ENCODE data around the gene FKBP15.
A peak's percentile ranks its signal among the peaks of the same experiment; 100 is the strongest.

FKBP15 gene

DNA sequence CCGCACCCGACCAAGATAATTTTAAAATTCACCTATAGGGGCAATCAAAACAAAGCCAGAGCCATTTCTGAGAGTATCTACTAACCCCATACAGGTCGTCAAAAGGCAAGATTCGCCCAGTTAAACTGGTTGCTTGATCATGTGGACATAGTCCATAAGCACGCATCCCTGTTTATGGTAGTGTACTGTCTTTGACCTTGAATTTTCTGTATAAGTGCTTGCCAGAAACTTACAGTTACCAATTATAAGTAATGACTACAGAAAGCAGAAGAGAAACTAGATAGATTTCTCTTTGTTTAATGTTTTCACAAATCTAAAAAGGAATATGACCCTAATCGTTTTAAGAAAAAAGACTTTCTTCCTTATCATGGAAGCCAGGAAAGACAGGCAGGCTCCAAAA lies 25.9 kb upstream of the FKBP15 start:
- no peak for TF ChIP-seq EZH2phosphoT487 (IDR thresholded peaks at IDR 0.05; ENCODE audit: low read depth)
- TF ChIP-seq, protein P1, sequence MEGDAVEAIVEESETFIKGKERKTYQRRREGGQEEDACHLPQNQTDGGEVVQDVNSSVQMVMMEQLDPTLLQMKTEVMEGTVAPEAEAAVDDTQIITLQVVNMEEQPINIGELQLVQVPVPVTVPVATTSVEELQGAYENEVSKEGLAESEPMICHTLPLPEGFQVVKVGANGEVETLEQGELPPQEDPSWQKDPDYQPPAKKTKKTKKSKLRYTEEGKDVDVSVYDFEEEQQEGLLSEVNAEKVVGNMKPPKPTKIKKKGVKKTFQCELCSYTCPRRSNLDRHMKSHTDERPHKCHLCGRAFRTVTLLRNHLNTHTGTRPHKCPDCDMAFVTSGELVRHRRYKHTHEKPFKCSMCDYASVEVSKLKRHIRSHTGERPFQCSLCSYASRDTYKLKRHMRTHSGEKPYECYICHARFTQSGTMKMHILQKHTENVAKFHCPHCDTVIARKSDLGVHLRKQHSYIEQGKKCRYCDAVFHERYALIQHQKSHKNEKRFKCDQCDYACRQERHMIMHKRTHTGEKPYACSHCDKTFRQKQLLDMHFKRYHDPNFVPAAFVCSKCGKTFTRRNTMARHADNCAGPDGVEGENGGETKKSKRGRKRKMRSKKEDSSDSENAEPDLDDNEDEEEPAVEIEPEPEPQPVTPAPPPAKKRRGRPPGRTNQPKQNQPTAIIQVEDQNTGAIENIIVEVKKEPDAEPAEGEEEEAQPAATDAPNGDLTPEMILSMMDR (IDR thresholded peaks at IDR 0.05; ENCODE audit: low read depth, low read length), result no peak
- peaks cover 9% of the 10 kb centered on the region for H3K4me1 ChIP-seq (ENCODE audit: low read length)
- no peaks in the 10 kb centered on the region; the same call in 1 of the 2 replicates for H4K20me1 ChIP-seq (ENCODE audit: insufficient read depth, low read length)
- no peak overlapping the region for H3K4me3 ChIP-seq (ENCODE audit: low read length)
- H3K36me3 ChIP-seq (replicated peaks; ENCODE audit: low read depth, low read length), result peaks cover 7% of the 10 kb centered on the region
- no peak overlapping the region for H3K9ac ChIP-seq (ENCODE audit: low read length)
- no peak overlapping the region for H2AFZ ChIP-seq (ENCODE audit: low read depth, low read length)
- H3K4me2 ChIP-seq (ENCODE audit: low read length), result peak overlapping the region; percentile 20
- H3K9me3 ChIP-seq (ENCODE audit: insufficient read depth, low read length), result no peaks in the 10 kb centered on the region
- H3K27me3 ChIP-seq (ENCODE audit: low read depth, low read length), result no peaks in the 10 kb centered on the region
- H3K79me2 ChIP-seq (ENCODE audit: low read length), result no peaks in the 10 kb centered on the region
- no peak overlapping the region for H3K27ac ChIP-seq (ENCODE audit: low read length)

DNA sequence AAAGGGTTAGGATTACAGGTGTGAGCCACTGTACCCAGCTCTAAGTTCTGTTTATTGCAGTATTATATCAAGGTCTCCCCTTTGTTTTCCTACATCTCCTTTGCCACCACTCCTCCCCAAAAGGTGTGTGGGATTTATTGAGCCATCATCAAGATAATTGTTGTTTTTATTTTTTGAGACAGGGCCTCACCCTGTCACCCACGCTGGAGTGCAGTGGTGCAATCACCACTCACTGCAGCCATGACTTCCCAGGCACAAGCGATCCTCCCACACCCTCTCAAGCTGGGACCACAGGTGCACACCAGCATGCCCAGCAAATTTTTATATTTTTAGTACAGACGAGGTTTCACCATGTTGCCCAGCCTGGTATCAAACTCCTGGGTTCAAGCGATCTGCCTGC lies 24.8 kb upstream of the FKBP15 start:
- Histone ChIP-seq H3K79me2 (ENCODE audit: low read length) (no peaks in the 10 kb centered on the region), H3K36me3 (replicated peaks; ENCODE audit: low read depth, low read length) (peaks cover 7% of the 10 kb centered on the region), H3K4me1 (ENCODE audit: low read length) (peaks cover 9% of the 10 kb centered on the region), H3K4me2 (ENCODE audit: low read length) (no peak overlapping the region), H3K27ac (ENCODE audit: low read length) (no peak overlapping the region), H3K9ac (ENCODE audit: low read length) (no peak overlapping the region), H3K9me3 (ENCODE audit: insufficient read depth, low read length) (no peaks in the 10 kb centered on the region), H3K27me3 (ENCODE audit: low read depth, low read length) (no peaks in the 10 kb centered on the region), H2AFZ (ENCODE audit: low read depth, low read length) (no peak overlapping the region), H3K4me3 (ENCODE audit: low read length) (no peak overlapping the region), H4K20me1 (ENCODE audit: insufficient read depth, low read length) (peaks cover 4% of the 10 kb centered on the region)
- no peak for TF ChIP-seq EZH2phosphoT487 (IDR thresholded peaks at IDR 0.05; ENCODE audit: low read depth)
- TF ChIP-seq, protein P1 (IDR thresholded peaks at IDR 0.05; ENCODE audit: low read depth, low read length), result no peak

DNA sequence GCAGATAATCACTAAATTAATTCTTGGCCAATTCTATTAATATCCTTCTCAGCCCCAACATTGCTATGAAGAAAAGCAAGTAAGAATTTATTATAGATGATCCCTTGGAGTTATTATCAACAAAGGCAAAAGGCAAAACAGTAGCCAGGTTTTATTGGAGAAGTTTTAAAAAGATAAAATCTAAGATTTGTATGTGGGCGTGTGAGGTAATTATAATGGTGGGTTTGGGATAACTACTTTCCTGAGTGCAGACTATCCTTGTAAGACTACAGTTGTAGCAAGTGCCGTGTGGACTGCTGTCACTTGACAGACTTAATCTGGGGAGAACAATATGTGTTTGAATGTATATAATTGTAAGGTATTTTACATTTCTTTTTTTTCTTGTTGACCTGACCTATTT lies 23.5 kb upstream of the FKBP15 start:
- H3K9ac ChIP-seq (ENCODE audit: low read length), result no peak overlapping the region
- H3K4me2 ChIP-seq (ENCODE audit: low read length), result no peak overlapping the region
- H3K27me3 ChIP-seq (ENCODE audit: low read depth, low read length), result no peaks in the 10 kb centered on the region
- peaks cover 9% of the 10 kb centered on the region for H3K4me1 ChIP-seq (ENCODE audit: low read length)
- peaks cover 4% of the 10 kb centered on the region for H4K20me1 ChIP-seq (ENCODE audit: insufficient read depth, low read length)
- no peak overlapping the region for H3K27ac ChIP-seq (ENCODE audit: low read length)
- no peaks in the 10 kb centered on the region for H3K79me2 ChIP-seq (ENCODE audit: low read length)
- TF ChIP-seq EZH2phosphoT487 (IDR thresholded peaks at IDR 0.05; ENCODE audit: low read depth), result no peak
- TF ChIP-seq, protein P1 (IDR thresholded peaks at IDR 0.05; ENCODE audit: low read depth, low read length), result no peak
- no peaks in the 10 kb centered on the region for H3K9me3 ChIP-seq (ENCODE audit: insufficient read depth, low read length)
- peaks cover 5% of the 10 kb centered on the region for H3K36me3 ChIP-seq (replicated peaks; ENCODE audit: low read depth, low read length)
- H2AFZ ChIP-seq (ENCODE audit: low read depth, low read length), result no peak overlapping the region
- no peak overlapping the region for H3K4me3 ChIP-seq (ENCODE audit: low read length)

DNA sequence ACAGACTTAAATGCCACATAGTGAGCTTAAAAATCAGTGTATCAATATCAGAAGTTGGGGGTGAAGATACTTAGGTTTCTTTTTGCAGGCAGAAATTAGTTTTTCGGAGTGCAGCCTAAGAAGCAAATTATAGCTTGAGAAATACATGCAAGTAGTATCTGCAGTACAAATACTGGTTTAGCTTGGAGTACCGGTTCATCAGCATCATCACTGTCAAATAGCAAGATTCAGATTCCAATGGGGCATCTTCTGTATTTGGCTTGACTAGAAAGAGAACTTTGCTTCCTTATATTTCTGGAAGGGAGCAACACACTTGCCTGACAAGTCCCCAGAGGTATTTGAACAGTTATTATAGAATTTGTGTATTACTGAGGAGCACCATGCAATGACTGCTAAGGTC lies 20.1 kb upstream of the FKBP15 start:
- no peak overlapping the region for H3K27ac ChIP-seq (ENCODE audit: low read length)
- no peak overlapping the region for H3K4me3 ChIP-seq (ENCODE audit: low read length)
- H3K9ac ChIP-seq (ENCODE audit: low read length), result no peak overlapping the region
- H3K4me1 ChIP-seq (ENCODE audit: low read length), result no peaks in the 10 kb centered on the region
- H3K4me2 ChIP-seq (ENCODE audit: low read length), result no peak overlapping the region
- H3K9me3 ChIP-seq (ENCODE audit: insufficient read depth, low read length), result no peaks in the 10 kb centered on the region
- no peaks in the 10 kb centered on the region for H3K79me2 ChIP-seq (ENCODE audit: low read length)
- no peaks in the 10 kb centered on the region for H3K27me3 ChIP-seq (ENCODE audit: low read depth, low read length)
- H3K36me3 ChIP-seq (replicated peaks; ENCODE audit: low read depth, low read length), result no peaks in the 10 kb centered on the region
- H4K20me1 ChIP-seq (ENCODE audit: insufficient read depth, low read length), result peaks cover 4% of the 10 kb centered on the region
- H2AFZ ChIP-seq (ENCODE audit: low read depth, low read length), result no peak overlapping the region
- TF ChIP-seq EZH2phosphoT487 (IDR thresholded peaks at IDR 0.05; ENCODE audit: low read depth), result no peak

DNA sequence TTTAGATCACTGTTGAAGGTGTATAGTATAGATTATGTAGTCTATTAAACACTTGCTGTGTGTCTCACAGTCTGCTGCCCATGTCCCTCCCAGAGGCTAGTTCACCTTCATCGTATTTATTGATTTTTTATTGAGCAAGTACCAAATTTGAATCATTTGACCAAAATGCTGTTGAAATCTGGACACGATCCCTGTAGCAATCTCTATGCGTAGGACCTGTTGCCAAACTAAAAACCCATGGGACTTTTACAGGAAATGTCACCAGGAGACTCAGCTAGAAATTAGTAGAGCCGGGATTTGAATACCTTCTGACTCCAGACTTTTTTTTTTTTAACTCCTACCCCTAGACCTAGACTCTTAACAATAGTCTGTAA lies 17.8 kb upstream of the FKBP15 start:
- H3K27me3 ChIP-seq (ENCODE audit: low read depth, low read length), result no peaks in the 10 kb centered on the region
- H3K27ac ChIP-seq (ENCODE audit: low read length), result no peak overlapping the region
- no peaks in the 10 kb centered on the region for H3K36me3 ChIP-seq (replicated peaks; ENCODE audit: low read depth, low read length)
- 0 out of 2 replicates have a peak, but pooled peaks cover 1% of the 10 kb centered on the region for H3K79me2 ChIP-seq (ENCODE audit: low read length)
- H3K4me2 ChIP-seq (ENCODE audit: low read length), result no peak overlapping the region
- H3K9ac ChIP-seq (ENCODE audit: low read length), result no peak overlapping the region
- no peak overlapping the region for H3K4me3 ChIP-seq (ENCODE audit: low read length)
- H4K20me1 ChIP-seq (ENCODE audit: insufficient read depth, low read length), result peaks cover 10% of the 10 kb centered on the region
- H2AFZ ChIP-seq (ENCODE audit: low read depth, low read length), result no peak overlapping the region
- no peaks in the 10 kb centered on the region for H3K4me1 ChIP-seq (ENCODE audit: low read length)
- TF ChIP-seq, protein P1 (IDR thresholded peaks at IDR 0.05; ENCODE audit: low read depth, low read length), result no peak
- no peak for TF ChIP-seq EZH2phosphoT487 (IDR thresholded peaks at IDR 0.05; ENCODE audit: low read depth)
- no peaks in the 10 kb centered on the region for H3K9me3 ChIP-seq (ENCODE audit: insufficient read depth, low read length)
